A549 (cell line): Measurements from ENCODE around the gene SPOP. TPM values are rescaled to one million over a fixed set of nuclear protein-coding genes. Genes with fewer than 3 reads are reported as not detected.

Experiments
- ATAC-seq, 2 experiments: fragments of 200-7000 bp in 1 of 2; fragments of >200 bp in 1 of 2; cut with Nextera tagmentation in 1 of 2; cut with Tn5 transposase in 1 of 2; 3 replicates each; pipeline versions ENCODE4 v1.8.0 to v1.9.1; 2018 to 2020; ENCODE audit warnings: mild to moderate bottlenecking in 1 of 2, moderate library complexity in 1 of 2
- CTCF ChIA-PET: fragments of 300-600 bp; sonication (Branson Sonifier 250); formaldehyde crosslinking; extraction: SDS; loops from one replicate; lab custom pipeline; 2021; ENCODE audit warnings: antibody characterized with exemption, inconsistent platforms; lab: Yijun Ruan, JAX
- POLR2A ChIA-PET: fragments of 350-600 bp; formaldehyde crosslinking; extraction: SDS; loops from one replicate; lab custom pipeline; 2021; ENCODE audit warnings: antibody characterized with exemption, inconsistent platforms; lab: Yijun Ruan, JAX
- DNase-seq, 2 experiments: peaks; one replicate each; pipeline versions ENCODE4 v3.0.0 to v3.0.0-alpha.2; 2011 to 2016; ENCODE audit warnings: low read depth in 1 of 2, low spot score in 1 of 2
- FAIRE-seq: peaks from 2 replicates; lab custom pipeline; 2011; peaks lifted over from hg19 to GRCh38; lab: Jason Lieb, UNC
- H3K27ac ChIP-seq, 2 experiments: fragments of >200 bp; sonication (Bioruptor Twin); formaldehyde crosslinking; 3 replicates each; pipeline ENCODE4 v1.5.1; 2016 to 2017
- H3K4me1 ChIP-seq: fragments of >200 bp; sonication (Bioruptor Twin); formaldehyde crosslinking; 3 replicates; pipeline ENCODE4 v1.6.1; 2016
- H3K4me2 ChIP-seq: fragments of >200 bp; sonication (Bioruptor Twin); formaldehyde crosslinking; 3 replicates; pipeline ENCODE4 v1.6.1; 2016
- H3K4me3 ChIP-seq: fragments of >200 bp; sonication (Bioruptor Twin); formaldehyde crosslinking; 3 replicates; pipeline ENCODE4 v1.5.1; 2016
- H3K9me3 ChIP-seq: fragments of >200 bp; sonication (Bioruptor Twin); formaldehyde crosslinking; 3 replicates; pipeline ENCODE4 v1.6.1; 2016
- CBX8 ChIP-seq: fragments of 200-600 bp; sonication (generic); IDR thresholded peaks from 2 replicates; pipeline ENCODE4 v1.6.1; 2016
- EP300 ChIP-seq, 2 experiments: fragments of >200 bp; sonication (Bioruptor Twin); formaldehyde crosslinking; IDR thresholded peaks; 2 replicates in 1 of 2; 3 replicates in 1 of 2; pipeline ENCODE4 v1.6.1; 2016 to 2017
- FOSB ChIP-seq: fragments of 250-450 bp; sonication (Bioruptor Pico); IDR thresholded peaks from 2 replicates; pipeline ENCODE4 v1.5.0; 2020; ENCODE audit warnings: mild to moderate bottlenecking, moderate library complexity
- JUN ChIP-seq, 2 experiments: fragments of >200 bp; sonication (Bioruptor Twin); formaldehyde crosslinking; IDR thresholded peaks; 2 replicates in 1 of 2; 3 replicates in 1 of 2; pipeline ENCODE4 v1.6.1; 2016 to 2017
- KDM1A ChIP-seq: fragments of 200-600 bp; sonication (generic); IDR thresholded peaks from 2 replicates; pipeline ENCODE4 v1.6.1; 2016; ENCODE audit warnings: low read depth, mild to moderate bottlenecking
- MAZ ChIP-seq: fragments of 150-350 bp; IDR thresholded peaks from 2 replicates; pipeline ENCODE4 v1.6.1; 2014; ENCODE audit warnings: antibody characterized with exemption, low read depth, low read length, borderline replicate concordance
- POLR2A ChIP-seq: IDR thresholded peaks from 2 replicates; pipeline ENCODE4 v1.6.1; 2012; ENCODE audit warnings: mild to moderate bottlenecking, low read length
- RAD21 ChIP-seq, 2 experiments: fragments of >200 bp in 1 of 2; sonication (Bioruptor Twin) in 1 of 2; formaldehyde crosslinking in 1 of 2; IDR thresholded peaks in 1 of 2; conservative IDR thresholded peaks in 1 of 2; 2 replicates in 1 of 2; 3 replicates in 1 of 2; pipeline ENCODE4 v1.6.1; 2012 to 2018; ENCODE audit warnings: inconsistent platforms in 1 of 2
- RFX5 ChIP-seq: fragments of 450-650 bp; IDR thresholded peaks from 2 replicates; pipeline ENCODE4 v1.7.1; 2014; ENCODE audit warnings: antibody characterized with exemption, mild to moderate bottlenecking, moderate library complexity
- RNF2 ChIP-seq: fragments of 200-600 bp; sonication (generic); IDR thresholded peaks from 2 replicates; pipeline ENCODE4 v1.6.1; 2016; ENCODE audit warnings: low read depth, mild to moderate bottlenecking, antibody characterized with exemption, moderate library complexity, borderline replicate concordance
- ZC3H11A ChIP-seq: fragments of 450-650 bp; IDR thresholded peaks from 2 replicates; pipeline ENCODE4 v1.6.1; 2014; ENCODE audit warnings: antibody characterized with exemption, mild to moderate bottlenecking
- ZNF302 ChIP-seq: fragments of 250-450 bp; sonication (Bioruptor Pico); IDR thresholded peaks from 2 replicates; pipeline ENCODE4 v1.9.0; 2021; ENCODE audit warnings: inconsistent platforms, mild to moderate bottlenecking, moderate library complexity
- ZSCAN20 ChIP-seq: fragments of 250-450 bp; sonication (Bioruptor Pico); IDR thresholded peaks from 2 replicates; pipeline ENCODE4 v1.8.0; 2022; ENCODE audit warnings: mild to moderate bottlenecking, moderate library complexity
- WGBS: methylation state at CpG from one replicate; pipeline ENCODE4 v1.1.6; 2017; ENCODE audit errors: missing lambda C conversion rate; 5-methylcytosine and 5-hydroxymethylcytosine counted together
- polyA plus RNA-seq, 4 experiments: library from polyadenylated mRNA; depleted of rRNA in 3 of 4; stranded (reverse); fragments of >200 nt; fragmentation: RNase III in 1 of 4; extraction: RNeasy Plus Mini Kit Qiagen cat#74134 plus additional on column Dnase treatment in 1 of 4; gene quantifications; 2 replicates in 3 of 4; 3 replicates in 1 of 4; pipeline ENCODE4 v1.2.3, GENCODE V29; 2011 to 2017
- TF ChIP-seq, protein P1 (sequence below): IDR thresholded peaks from 2 replicates; pipeline ENCODE4 v1.6.1; 2012
- TF ChIP-seq, protein P2 (sequence below): fragments of >200 bp; sonication (Bioruptor Twin); formaldehyde crosslinking; IDR thresholded peaks from 3 replicates; pipeline ENCODE4 v1.5.1; 2016
- TF ChIP-seq, protein P3 (sequence below): fragments of 200-600 bp; sonication (generic); IDR thresholded peaks from 2 replicates; pipeline ENCODE4 v1.6.1; 2016; ENCODE audit warnings: antibody characterized with exemption, mild to moderate bottlenecking, moderate library complexity

Gene SPOP
- polyA plus RNA-seq, 2 of the 4 experiments (the other 2 are of a cell fraction): 49.5 to 57.2 TPM

DNA sequence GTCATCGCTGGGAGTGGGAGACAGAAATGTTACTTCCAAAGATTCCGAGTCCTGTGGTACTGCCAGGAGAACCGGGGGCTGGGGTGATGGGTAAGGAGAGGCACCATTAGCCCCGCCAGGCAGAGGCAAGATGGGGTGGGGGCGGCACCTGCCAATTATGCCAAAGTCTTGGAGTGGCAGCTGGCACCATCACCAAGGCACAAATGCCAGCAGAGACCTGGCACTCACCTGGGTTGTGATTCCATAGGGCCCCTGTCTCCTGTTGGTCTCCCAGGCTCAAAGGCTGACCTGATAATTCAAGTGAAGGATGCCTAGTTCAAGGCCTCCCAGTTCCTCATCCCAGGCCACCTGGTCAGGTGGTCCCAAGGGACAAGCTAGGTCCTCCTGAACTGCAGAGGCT lies 94.7 kb downstream of the SPOP start:
- ChIA-PET POLR2A (no interaction called here), CTCF (interaction anchor here (0.5 to 40.8 kb wide), 8 partner anchors 8 to 916 kb away, joined by 3 to 2008 read pairs (median 8); partner anchors contain the start of genes NXPH3 and SLC35B1)
- Histone ChIP-seq H3K27ac (no peak overlapping the region), H3K4me2 (no peak overlapping the region), H3K9me3 (no peaks in the 10 kb centered on the region), H3K4me1 (no peaks in the 10 kb centered on the region), H3K4me3 (no peak overlapping the region)
- ATAC-seq (no peak), DNase-seq (no peak), FAIRE-seq (no peak)
- WGBS: 69% methylated on average over 5 of the region's 5 CpGs
- TF ChIP-seq, protein P1, sequence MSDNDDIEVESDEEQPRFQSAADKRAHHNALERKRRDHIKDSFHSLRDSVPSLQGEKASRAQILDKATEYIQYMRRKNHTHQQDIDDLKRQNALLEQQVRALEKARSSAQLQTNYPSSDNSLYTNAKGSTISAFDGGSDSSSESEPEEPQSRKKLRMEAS: no peak
- TF ChIP-seq, protein P2, sequence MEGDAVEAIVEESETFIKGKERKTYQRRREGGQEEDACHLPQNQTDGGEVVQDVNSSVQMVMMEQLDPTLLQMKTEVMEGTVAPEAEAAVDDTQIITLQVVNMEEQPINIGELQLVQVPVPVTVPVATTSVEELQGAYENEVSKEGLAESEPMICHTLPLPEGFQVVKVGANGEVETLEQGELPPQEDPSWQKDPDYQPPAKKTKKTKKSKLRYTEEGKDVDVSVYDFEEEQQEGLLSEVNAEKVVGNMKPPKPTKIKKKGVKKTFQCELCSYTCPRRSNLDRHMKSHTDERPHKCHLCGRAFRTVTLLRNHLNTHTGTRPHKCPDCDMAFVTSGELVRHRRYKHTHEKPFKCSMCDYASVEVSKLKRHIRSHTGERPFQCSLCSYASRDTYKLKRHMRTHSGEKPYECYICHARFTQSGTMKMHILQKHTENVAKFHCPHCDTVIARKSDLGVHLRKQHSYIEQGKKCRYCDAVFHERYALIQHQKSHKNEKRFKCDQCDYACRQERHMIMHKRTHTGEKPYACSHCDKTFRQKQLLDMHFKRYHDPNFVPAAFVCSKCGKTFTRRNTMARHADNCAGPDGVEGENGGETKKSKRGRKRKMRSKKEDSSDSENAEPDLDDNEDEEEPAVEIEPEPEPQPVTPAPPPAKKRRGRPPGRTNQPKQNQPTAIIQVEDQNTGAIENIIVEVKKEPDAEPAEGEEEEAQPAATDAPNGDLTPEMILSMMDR: no peak
- TF ChIP-seq ZC3H11A (no peak), POLR2A (no peak), ZNF302 (CRISPR knock-in tag) (no peak), FOSB (CRISPR knock-in tag) (no peak), RFX5 (no peak)
- TF ChIP-seq, protein P3, sequence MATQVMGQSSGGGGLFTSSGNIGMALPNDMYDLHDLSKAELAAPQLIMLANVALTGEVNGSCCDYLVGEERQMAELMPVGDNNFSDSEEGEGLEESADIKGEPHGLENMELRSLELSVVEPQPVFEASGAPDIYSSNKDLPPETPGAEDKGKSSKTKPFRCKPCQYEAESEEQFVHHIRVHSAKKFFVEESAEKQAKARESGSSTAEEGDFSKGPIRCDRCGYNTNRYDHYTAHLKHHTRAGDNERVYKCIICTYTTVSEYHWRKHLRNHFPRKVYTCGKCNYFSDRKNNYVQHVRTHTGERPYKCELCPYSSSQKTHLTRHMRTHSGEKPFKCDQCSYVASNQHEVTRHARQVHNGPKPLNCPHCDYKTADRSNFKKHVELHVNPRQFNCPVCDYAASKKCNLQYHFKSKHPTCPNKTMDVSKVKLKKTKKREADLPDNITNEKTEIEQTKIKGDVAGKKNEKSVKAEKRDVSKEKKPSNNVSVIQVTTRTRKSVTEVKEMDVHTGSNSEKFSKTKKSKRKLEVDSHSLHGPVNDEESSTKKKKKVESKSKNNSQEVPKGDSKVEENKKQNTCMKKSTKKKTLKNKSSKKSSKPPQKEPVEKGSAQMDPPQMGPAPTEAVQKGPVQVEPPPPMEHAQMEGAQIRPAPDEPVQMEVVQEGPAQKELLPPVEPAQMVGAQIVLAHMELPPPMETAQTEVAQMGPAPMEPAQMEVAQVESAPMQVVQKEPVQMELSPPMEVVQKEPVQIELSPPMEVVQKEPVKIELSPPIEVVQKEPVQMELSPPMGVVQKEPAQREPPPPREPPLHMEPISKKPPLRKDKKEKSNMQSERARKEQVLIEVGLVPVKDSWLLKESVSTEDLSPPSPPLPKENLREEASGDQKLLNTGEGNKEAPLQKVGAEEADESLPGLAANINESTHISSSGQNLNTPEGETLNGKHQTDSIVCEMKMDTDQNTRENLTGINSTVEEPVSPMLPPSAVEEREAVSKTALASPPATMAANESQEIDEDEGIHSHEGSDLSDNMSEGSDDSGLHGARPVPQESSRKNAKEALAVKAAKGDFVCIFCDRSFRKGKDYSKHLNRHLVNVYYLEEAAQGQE: no peak

DNA sequence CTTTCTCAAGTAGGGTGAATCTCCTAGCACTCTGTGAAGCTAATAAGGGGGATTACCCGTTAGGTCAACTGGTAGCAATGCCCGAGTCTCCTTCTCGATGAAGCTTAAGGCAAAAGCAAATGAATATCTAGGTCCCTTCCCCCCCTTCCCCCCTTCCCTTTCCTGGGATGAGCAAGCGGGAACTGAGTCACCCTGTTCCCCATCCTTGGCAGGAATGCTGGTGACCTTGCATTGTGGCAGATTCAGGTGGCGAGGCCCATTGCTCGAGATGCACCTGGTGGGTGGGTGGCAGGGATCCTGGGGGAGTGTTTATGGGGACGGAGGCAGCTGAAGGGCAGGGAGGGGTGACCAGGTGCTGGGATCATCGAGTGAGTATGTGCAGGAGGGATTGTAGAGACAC lies 95.1 kb downstream of the SPOP start:
- Histone ChIP-seq H3K4me2 (no peak overlapping the region), H3K4me1 (no peaks in the 10 kb centered on the region), H3K9me3 (no peaks in the 10 kb centered on the region), H3K4me3 (no peak overlapping the region), H3K27ac (no peak overlapping the region)
- WGBS: 61% methylated on average over 8 of the region's 8 CpGs
- ATAC-seq (no peak), FAIRE-seq (no peak), DNase-seq (no peak)
- ChIA-PET CTCF (interaction anchor here (0.7 to 40.8 kb wide), 8 partner anchors 7 to 916 kb away, joined by 3 to 2008 read pairs (median 8); partner anchors contain the start of genes NXPH3 and SLC35B1), POLR2A (no interaction called here)
- TF ChIP-seq MAZ (no peak), ZC3H11A (no peak), KDM1A (no peak), RNF2 (no peak), EP300 (IDR thresholded peaks at IDR 0.05) (no peak), CBX8 (no peak), RAD21 (conservative IDR thresholded peaks at IDR 0.05 in 1 of 2, IDR thresholded peaks at IDR 0.05 in 1 of 2) (no peak), JUN (IDR thresholded peaks at IDR 0.05) (no peak)

DNA sequence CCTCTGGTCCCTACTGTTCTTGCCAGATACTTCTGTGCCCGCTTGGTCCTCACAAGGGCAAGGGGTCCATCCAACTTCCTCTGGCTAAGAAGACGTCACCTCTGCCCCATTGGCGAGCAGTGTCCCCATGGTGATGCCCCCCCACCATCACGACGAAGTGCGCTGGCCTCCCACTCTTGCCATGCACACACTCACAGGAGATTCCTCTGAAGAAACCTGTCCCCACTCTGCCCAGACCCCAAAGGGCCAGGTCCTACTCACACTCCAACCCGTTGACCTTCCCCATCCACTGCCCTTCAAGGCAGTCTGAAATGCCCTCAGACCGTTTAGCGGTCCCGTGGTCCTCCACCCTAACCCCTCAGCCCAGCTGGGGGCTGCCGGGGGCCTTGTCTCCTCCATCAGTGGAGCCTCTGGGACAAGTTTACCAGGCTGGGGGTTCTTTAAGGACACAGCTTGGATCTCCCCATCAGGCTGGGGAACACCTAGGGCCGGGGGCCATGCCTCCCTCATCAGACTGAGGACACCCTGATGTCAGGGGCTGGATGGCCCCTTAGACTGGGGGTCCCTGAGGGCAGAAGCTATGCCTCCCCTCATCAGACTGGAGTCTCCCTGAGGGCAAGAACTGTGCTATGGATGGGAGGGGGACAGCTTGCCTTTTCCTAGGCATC lies 95.7 kb downstream of the SPOP start:
- ATAC-seq: no peak

More for the DNA sequence above, 95.7 kb downstream of the SPOP start:
- Histone ChIP-seq H3K9me3 (no peaks in the 10 kb centered on the region), H3K4me1 (no peaks in the 10 kb centered on the region), H3K4me3 (no peak overlapping the region), H3K27ac (no peak overlapping the region), H3K4me2 (no peak overlapping the region)
- ChIA-PET CTCF (interaction anchor here (0.7 to 40.8 kb wide), 7 partner anchors 7 to 415 kb away, joined by 3 to 2008 read pairs (median 9); partner anchors contain the start of genes NXPH3 and SLC35B1), POLR2A (no interaction called here)
- DNase-seq (no peak), FAIRE-seq (no peak)
- WGBS: 83% methylated on average over 12 of the region's 12 CpGs
- no peak for TF ChIP-seq ZSCAN20 (CRISPR knock-in tag)
